Esophagus (tissue), 2 donors: Measurements from ENCODE around the gene CHRNA4. TPM values are rescaled to one million over a fixed set of nuclear protein-coding genes. Genes with fewer than 3 reads are reported as not detected.

Experiments
- H3K27ac ChIP-seq, 2 donors: one replicate each; pipeline ENCODE4 v1.5.1; 2013; ENCODE audit warnings: low read depth in 2 of 2, mild to moderate bottlenecking in 2 of 2, inconsistent platforms in 1 of 2, low read length in 1 of 2, moderate library complexity in 1 of 2
- H3K27me3 ChIP-seq, 2 donors: one replicate each; pipeline ENCODE4 v1.6.1; 2013; ENCODE audit warnings: low read length in 2 of 2, control low read depth in 1 of 2, mild to moderate bottlenecking in 1 of 2; ENCODE audit not compliant: insufficient read depth in 2 of 2, control insufficient read depth in 1 of 2
- H3K36me3 ChIP-seq, 2 donors: one replicate each; pipeline ENCODE4 v1.6.1; 2013; ENCODE audit warnings: low read length in 1 of 2; ENCODE audit not compliant: control insufficient read depth in 2 of 2, insufficient read depth in 2 of 2
- H3K4me1 ChIP-seq, 2 donors: one replicate each; pipeline ENCODE4 v1.6.1; 2013; ENCODE audit warnings: low read length in 1 of 2; ENCODE audit not compliant: control insufficient read depth in 2 of 2, insufficient read depth in 2 of 2
- H3K4me3 ChIP-seq, 2 donors: one replicate each; pipeline ENCODE4 v1.5.1; 2013; ENCODE audit warnings: low read length in 2 of 2, mild to moderate bottlenecking in 2 of 2, low read depth in 1 of 2, moderate library complexity in 1 of 2
- H3K9me3 ChIP-seq, 2 donors: one replicate each; pipeline ENCODE4 v1.6.1; 2013; ENCODE audit warnings: mild to moderate bottlenecking in 2 of 2, low read depth in 1 of 2, low read length in 1 of 2, moderate library complexity in 1 of 2; ENCODE audit not compliant: control insufficient read depth in 2 of 2, insufficient read depth in 1 of 2
- WGBS, 2 donors: extraction: QIAGEN DNeasy Blood & Tissue Kit; methylation state at CpG; one replicate each; pipeline ENCODE4 v1.1.7; 2013; 5-methylcytosine and 5-hydroxymethylcytosine counted together
- polyA plus RNA-seq, 2 donors: library from polyadenylated mRNA; stranded (reverse); fragments of 200-250 nt; gene quantifications; one replicate each; pipeline ENCODE4 v1.2.3, GENCODE V29; 2013
- donor health status: healthy with polysubstance abuse.
- donor health status: Bipolar disorder and iron deficiency.

Gene CHRNA4
- polyA plus RNA-seq, 2 donors: 0.02 TPM; not detected in 1

DNA sequence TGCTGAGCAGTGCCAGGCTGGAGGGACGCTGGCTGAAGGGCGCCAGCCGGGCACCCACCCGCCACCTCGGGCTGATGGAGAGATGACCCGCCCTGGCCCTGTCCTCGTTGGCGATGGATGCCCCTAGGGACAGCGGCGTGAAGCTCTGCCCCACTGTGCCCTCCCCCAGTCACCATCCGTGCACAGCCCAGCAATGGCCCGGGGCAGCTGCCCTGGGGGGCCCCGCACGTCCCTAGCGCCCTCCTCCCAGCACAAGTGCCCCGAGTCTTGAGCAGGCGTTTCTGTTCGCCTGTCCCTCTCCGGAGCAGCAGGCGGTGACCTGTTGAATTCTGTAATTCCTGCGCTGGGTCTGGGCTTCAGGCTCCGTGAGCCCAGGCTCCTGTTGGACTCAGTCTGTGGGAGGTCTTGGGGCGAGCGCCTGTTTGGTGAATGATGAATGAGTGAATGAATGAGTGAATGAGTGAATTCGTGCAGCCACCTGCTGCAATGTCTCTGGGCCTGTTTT is 36.8 kb upstream of the CHRNA4 start:
- no peaks in the 10 kb centered on the region for H3K27me3 ChIP-seq
- no peaks in the 10 kb centered on the region for H3K4me1 ChIP-seq
- no peaks in the 10 kb centered on the region for H3K9me3 ChIP-seq
- no peak overlapping the region for H3K4me3 ChIP-seq
- H3K36me3 ChIP-seq: no peaks in the 10 kb centered on the region
- no peak overlapping the region for H3K27ac ChIP-seq
- 80% methylated on average over 25 of the region's 25 CpGs for WGBS, 2 donors

DNA sequence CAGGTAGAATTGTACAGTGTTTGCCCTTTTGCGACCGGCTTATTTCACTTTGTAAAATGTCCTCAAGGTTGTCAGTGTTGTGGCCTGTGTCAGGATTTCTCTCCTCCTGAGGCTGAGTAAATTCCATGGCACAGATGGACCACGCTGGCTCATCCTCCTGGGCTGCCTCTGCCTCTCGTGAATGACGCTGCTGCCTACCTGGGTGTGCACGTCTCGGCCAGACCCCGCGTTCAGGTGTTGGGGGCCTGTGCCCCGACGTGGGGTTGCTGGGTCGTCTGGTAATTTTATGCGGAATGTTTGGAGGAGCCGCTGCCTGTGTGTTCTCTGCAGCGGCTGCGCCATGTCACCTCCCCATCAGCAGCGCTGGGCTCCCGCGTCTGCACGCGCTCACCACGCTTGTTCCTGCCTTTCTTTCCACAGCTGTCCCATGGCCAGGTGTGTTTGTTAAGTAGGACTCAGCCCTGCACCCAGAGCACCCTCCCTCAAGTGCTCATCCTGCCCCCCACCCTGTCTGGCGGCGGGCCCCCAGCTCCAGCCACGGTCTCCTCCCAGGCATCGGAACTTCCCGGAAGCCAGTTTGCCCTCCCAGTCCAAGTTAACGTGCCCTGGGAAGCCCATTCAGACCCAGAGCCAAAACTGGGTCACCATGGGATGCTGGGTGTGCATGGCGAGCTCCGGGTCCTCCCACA is 36.1 kb upstream of the CHRNA4 start:
- no peaks in the 10 kb centered on the region for H3K4me1 ChIP-seq
- no peak overlapping the region for H3K27ac ChIP-seq
- WGBS, 2 donors: 83 to 84% methylated on average over 30 of the region's 30 CpGs
- no peak overlapping the region for H3K4me3 ChIP-seq
- no peaks in the 10 kb centered on the region for H3K9me3 ChIP-seq
- H3K27me3 ChIP-seq: no peaks in the 10 kb centered on the region
- H3K36me3 ChIP-seq: no peaks in the 10 kb centered on the region

GRCh38 chr20:63396300-63396699 is 35.2 kb upstream of the CHRNA4 start:
- no peaks in the 10 kb centered on the region for H3K27me3 ChIP-seq
- peaks cover 0 to 3% of the 10 kb centered on the region in 2 donors for H3K9me3 ChIP-seq
- H3K36me3 ChIP-seq: no peaks in the 10 kb centered on the region
- H3K4me1 ChIP-seq: no peaks in the 10 kb centered on the region
- WGBS, 2 donors: 85 to 87% methylated on average over 12 of the region's 12 CpGs
- H3K4me3 ChIP-seq: no peak overlapping the region
- H3K27ac ChIP-seq: no peak overlapping the region

GRCh38 chr20:63395723-63396122 is 34.6 kb upstream of the CHRNA4 start:
- Histone ChIP-seq H3K4me1 (no peaks in the 10 kb centered on the region), H3K27ac (no peak overlapping the region), H3K4me3 (no peak overlapping the region), H3K36me3 (no peaks in the 10 kb centered on the region), H3K9me3 (peaks cover 0 to 3% of the 10 kb centered on the region in 2 donors), H3K27me3 (no peaks in the 10 kb centered on the region)
- 67 to 80% methylated on average over 14 of the region's 14 CpGs for whole genome bisulfite sequencing, 2 donors

- Histone ChIP-seq H3K4me1 (no peaks in the 10 kb centered on the region), H3K27me3 (no peaks in the 10 kb centered on the region), H3K9me3 (peaks cover 0 to 3% of the 10 kb centered on the region in 2 donors), H3K27ac (no peak overlapping the region), H3K36me3 (no peaks in the 10 kb centered on the region), H3K4me3 (no peak overlapping the region)
- WGBS, 2 donors: 77 to 78% methylated on average over 17 to 22 of the region's 22 CpGs
These were observed 33.8 kb upstream of the CHRNA4 start for GRCh38 chr20:63394920-63395455.

- H3K36me3 ChIP-seq: no peaks in the 10 kb centered on the region
- 23 to 25% methylated on average over 32 of the region's 32 CpGs for WGBS, 2 donors
- no peaks in the 10 kb centered on the region for H3K4me1 ChIP-seq
- H3K27me3 ChIP-seq: no peaks in the 10 kb centered on the region
- H3K27ac ChIP-seq: no peak overlapping the region
- no peak overlapping the region for H3K4me3 ChIP-seq
- H3K9me3 ChIP-seq: peaks cover 0 to 3% of the 10 kb centered on the region in 2 donors
These were observed 33.1 kb upstream of the CHRNA4 start for GRCh38 chr20:63394069-63394919.

- no peak overlapping the region for H3K27ac ChIP-seq
- no peaks in the 10 kb centered on the region for H3K4me1 ChIP-seq
- no peaks in the 10 kb centered on the region for H3K27me3 ChIP-seq
- H3K9me3 ChIP-seq: peaks cover 0 to 3% of the 10 kb centered on the region in 2 donors
- 81 to 84% methylated on average over 17 of the region's 17 CpGs for WGBS, 2 donors
- no peak overlapping the region for H3K4me3 ChIP-seq
- no peaks in the 10 kb centered on the region for H3K36me3 ChIP-seq
These were observed 32.4 kb upstream of the CHRNA4 start for GRCh38 chr20:63393566-63393965.

- WGBS, 2 donors: 85 to 88% methylated on average over 16 to 17 of the region's 17 CpGs
- H3K27me3 ChIP-seq: no peaks in the 10 kb centered on the region
- H3K4me1 ChIP-seq: no peaks in the 10 kb centered on the region
- peaks cover 0 to 6% of the 10 kb centered on the region in 2 donors for H3K9me3 ChIP-seq
- no peak overlapping the region for H3K4me3 ChIP-seq
- H3K27ac ChIP-seq: no peak overlapping the region
- H3K36me3 ChIP-seq: no peaks in the 10 kb centered on the region
These were observed 31.6 kb upstream of the CHRNA4 start for GRCh38 chr20:63392465-63393365.

GRCh38 chr20:63387917-63388316 is 26.8 kb upstream of the CHRNA4 start:
- WGBS, 2 donors: 86 to 95% methylated on average over 18 of the region's 18 CpGs
- Histone ChIP-seq H3K27me3 (no peaks in the 10 kb centered on the region), H3K27ac (no peak overlapping the region), H3K4me1 (no peaks in the 10 kb centered on the region), H3K9me3 (peaks cover 0 to 13% of the 10 kb centered on the region in 2 donors), H3K4me3 (no peak overlapping the region), H3K36me3 (no peaks in the 10 kb centered on the region)
